ENCODE measurements around the gene SFI1. TPM values are rescaled to one million over a fixed set of nuclear protein-coding genes. Genes with fewer than 3 reads are reported as not detected.

Gene SFI1
- total and polyA plus RNA-seq, 2 of the 4 experiments (the other 2 are of a cell fraction) = 9.9 to 12.0 TPM

GRCh38 chr22:31490496-31490925 is 5.8 kb upstream of the SFI1 start:
- TF ChIP-seq RAD21 (IDR thresholded peaks at IDR 0.05; ENCODE audit: low read length) (no peak), MXI1 (IDR thresholded peaks at IDR 0.05; ENCODE audit: borderline replicate concordance, low read depth, low read length) (no peak), RFX5 (IDR thresholded peaks at IDR 0.05; ENCODE audit: low read depth, low read length) (no peak), SMC3 (IDR thresholded peaks at IDR 0.05; ENCODE audit: low read depth, low read length) (no peak), RCOR1 (IDR thresholded peaks at IDR 0.05; ENCODE audit: insufficient replicate concordance, low read length) (no peak), BHLHE40 (IDR thresholded peaks at IDR 0.05; ENCODE audit: low read depth, low read length) (no peak), ELK1 (IDR thresholded peaks at IDR 0.05; ENCODE audit: borderline replicate concordance, low read depth, low read length) (no peak), CTCF (conservative IDR thresholded peaks at IDR 0.05; ENCODE audit: low read depth, low read length) (no peak), NFE2L2 (IDR thresholded peaks at IDR 0.05; ENCODE audit: low read depth, low read length) (no peak), USF2 (IDR thresholded peaks at IDR 0.05; ENCODE audit: low read depth, low read length) (no peak), POLR2A (IDR thresholded peaks at IDR 0.05; ENCODE audit: low read depth, low read length) (no peak; the same call in 1 of the 2 replicates), MAZ (IDR thresholded peaks at IDR 0.05; ENCODE audit: borderline replicate concordance, low read depth, low read length) (no peak; the same call in 1 of the 2 replicates), CHD1 (IDR thresholded peaks at IDR 0.05; ENCODE audit: low read depth, low read length) (no peak), CEBPB (IDR thresholded peaks at IDR 0.05; ENCODE audit: low read depth, low read length) (no peak), MAFK (IDR thresholded peaks at IDR 0.05; ENCODE audit: low read depth, low read length) (no peak; the same call in 1 of the 2 replicates), FOS (IDR thresholded peaks at IDR 0.05; ENCODE audit: low read depth, low read length) (no peak)
- WGBS, 2 experiments (ENCODE audit: extremely low coverage in 2 of 2, insufficient read length in 1 of 2) = 3% methylated on average over 6 of the region's 15 CpGs; no CpG with 5 or more reads in 1 of the 2 experiments
- DNase-seq (peak; percentile 79), ATAC-seq (ENCODE audit: low read depth) (peak; percentile 35)
- ChIA-PET CTCF (no interaction called here), POLR2A (ENCODE audit: unreplicated experiment) (no interaction called here)
- Histone ChIP-seq H2AFZ (replicated peaks; ENCODE audit: low read length, poor library complexity) (peak overlapping the region; percentile 95), H2BK5ac (ENCODE audit: low read depth, low read length, poor library complexity, severe bottlenecking) (peak overlapping the region; percentile 99), H2AK5ac (ENCODE audit: low read depth, low read length) (peak overlapping the region; percentile 3), H4K8ac (ENCODE audit: low read depth in 2 of 2, low read length in 2 of 2) (peak overlapping the region; percentile 12 to 87; a peak in 3 of 4 replicates), H3K9ac (ENCODE audit: low read depth, low read length) (peak overlapping the region; percentile 83), H3K18ac (ENCODE audit: low read depth, low read length) (peak overlapping the region; percentile 7; the same call in 1 of the 2 replicates), H3K56ac (ENCODE audit: extremely low read depth, insufficient read depth, low read length) (peak overlapping the region; percentile 67), H3K23ac (ENCODE audit: low read depth, low read length) (peak overlapping the region; percentile 82), H3K4ac (ENCODE audit: low read depth, low read length) (peak overlapping the region; percentile 90), H3K9me3 (ENCODE audit: control insufficient read depth, insufficient read depth, low read length) (no peaks in the 10 kb centered on the region), H4K5ac (ENCODE audit: low read depth, low read length) (peak overlapping the region; percentile 53), H2BK20ac (ENCODE audit: low read depth, low read length) (no peak overlapping the region), H3K27me3 (ENCODE audit: control insufficient read depth, insufficient read depth, low read length) (no peaks in the 10 kb centered on the region), H3K27ac (ENCODE audit: insufficient read depth, low read length) (peak overlapping the region; percentile 98), H3K4me2 (ENCODE audit: low read depth, low read length) (peak overlapping the region; percentile 94), H2AK9ac (replicated peaks; ENCODE audit: low read depth, low read length, poor library complexity) (peak overlapping the region; percentile 80), H3K4me1 (ENCODE audit: control insufficient read depth, insufficient read depth, low read length) (peaks cover 2% of the 10 kb centered on the region; the same call in 1 of the 2 replicates), H3K36me3 (ENCODE audit: control insufficient read depth, insufficient read depth, low read length) (peaks cover 7% of the 10 kb centered on the region), H2BK120ac (ENCODE audit: low read depth, low read length) (peak overlapping the region; percentile 74), H3K9me1 (ENCODE audit: insufficient read depth, low read length) (no peaks in the 10 kb centered on the region; the same call in 1 of the 2 replicates), H3K14ac (replicated peaks; ENCODE audit: low read depth, low read length) (peak overlapping the region; percentile 71), H4K91ac (ENCODE audit: insufficient read depth, low read depth, low read length) (peak overlapping the region; percentile 1), H4K20me1 (ENCODE audit: insufficient read depth, low read length) (no peaks in the 10 kb centered on the region), H2BK15ac (ENCODE audit: low read depth, low read length) (no peak overlapping the region), H3K79me1 (ENCODE audit: low read depth in 1 of 2, low read length in 2 of 2) (peaks cover 29 to 48% of the 10 kb centered on the region in 2 experiments), H3K4me3 (ENCODE audit: insufficient read depth, low read depth, low read length) (peak overlapping the region; percentile 72)
- BruUV-seq (replicated peaks) = no TSS peak
- in situ Hi-C loops (cut with MboI; ENCODE audit: low sequenced_read_pairs) (no loop called here), intact Hi-C loops (cut with micrococcal nuclease) (loop anchor here (1.0 kb wide), 1 partner anchor 143 kb away; no protein-coding TSS in a partner anchor), dilution Hi-C loops (cut with HindIII; ENCODE audit: low sequenced_read_pairs, unreplicated experiment) (no loop called here)

All from IMR-90 (cell line).